C4-2B (cell line): Measurements from ENCODE around the gene CHCHD3.

ENCODE experiments used
- H3K27ac ChIP-seq: fragments of 450-650 bp; 2 replicates; pipeline ENCODE4 v1.5.1; 2017
- CTCF ChIP-seq: fragments of 450-650 bp; conservative IDR thresholded peaks from 2 replicates; pipeline ENCODE4 v1.5.1; 2017; ENCODE audit warnings: mild to moderate bottlenecking
- ZFX ChIP-seq: fragments of 450-650 bp; IDR thresholded peaks from 2 replicates; pipeline ENCODE4 v1.6.1; 2017

Gene CHCHD3

GRCh38 chr7:132891554-132891953, 190.3 kb downstream of the CHCHD3 start:
- no peak overlapping the region for H3K27ac ChIP-seq
- TF ChIP-seq ZFX, result no peak

GRCh38 chr7:132882714-132883428, 199.0 kb downstream of the CHCHD3 start:
- H3K27ac ChIP-seq, result no peak overlapping the region
- no peak for TF ChIP-seq ZFX
- no peak for TF ChIP-seq CTCF

GRCh38 chr7:132881317-132881716, 200.6 kb downstream of the CHCHD3 start:
- TF ChIP-seq ZFX (no peak), CTCF (no peak)
- no peak overlapping the region for H3K27ac ChIP-seq

- TF ChIP-seq ZFX, result no peak
- TF ChIP-seq CTCF, result no peak
- H3K27ac ChIP-seq, result no peak overlapping the region
Observed at GRCh38 chr7:132879579-132879978, 202.3 kb downstream of the CHCHD3 start.

- TF ChIP-seq ZFX, result no peak
- TF ChIP-seq CTCF, result no peak
- no peak overlapping the region for H3K27ac ChIP-seq
Observed at GRCh38 chr7:132878204-132878919, 203.5 kb downstream of the CHCHD3 start.

- no peak for TF ChIP-seq ZFX
- no peak for TF ChIP-seq CTCF
- H3K27ac ChIP-seq, result no peak overlapping the region
Observed at GRCh38 chr7:132877573-132877972, 204.3 kb downstream of the CHCHD3 start.

GRCh38 chr7:132876576-132876975, 205.3 kb downstream of the CHCHD3 start:
- TF ChIP-seq ZFX (no peak), CTCF (no peak)
- no peak overlapping the region for H3K27ac ChIP-seq
